A673 (cell line): Measurements from ENCODE around the gene STARD3.

Experiments
- CTCF ChIP-seq: fragments of 300-800, 200-600 bp; sonication (generic); conservative IDR thresholded peaks from 2 replicates; pipeline ENCODE4 v1.5.1; 2017; ENCODE audit warnings: low read depth, mild to moderate bottlenecking, antibody characterized with exemption, low read length, moderate library complexity, mixed read lengths
- EZH2 ChIP-seq: fragments of 200-600 bp; sonication (generic); IDR thresholded peaks from 2 replicates; pipeline ENCODE4 v1.6.1; 2017; ENCODE audit warnings: borderline replicate concordance, low read depth, mild to moderate bottlenecking, mixed read lengths, antibody characterized with exemption, low read length; ENCODE audit not compliant: poor library complexity, severe bottlenecking

DNA sequence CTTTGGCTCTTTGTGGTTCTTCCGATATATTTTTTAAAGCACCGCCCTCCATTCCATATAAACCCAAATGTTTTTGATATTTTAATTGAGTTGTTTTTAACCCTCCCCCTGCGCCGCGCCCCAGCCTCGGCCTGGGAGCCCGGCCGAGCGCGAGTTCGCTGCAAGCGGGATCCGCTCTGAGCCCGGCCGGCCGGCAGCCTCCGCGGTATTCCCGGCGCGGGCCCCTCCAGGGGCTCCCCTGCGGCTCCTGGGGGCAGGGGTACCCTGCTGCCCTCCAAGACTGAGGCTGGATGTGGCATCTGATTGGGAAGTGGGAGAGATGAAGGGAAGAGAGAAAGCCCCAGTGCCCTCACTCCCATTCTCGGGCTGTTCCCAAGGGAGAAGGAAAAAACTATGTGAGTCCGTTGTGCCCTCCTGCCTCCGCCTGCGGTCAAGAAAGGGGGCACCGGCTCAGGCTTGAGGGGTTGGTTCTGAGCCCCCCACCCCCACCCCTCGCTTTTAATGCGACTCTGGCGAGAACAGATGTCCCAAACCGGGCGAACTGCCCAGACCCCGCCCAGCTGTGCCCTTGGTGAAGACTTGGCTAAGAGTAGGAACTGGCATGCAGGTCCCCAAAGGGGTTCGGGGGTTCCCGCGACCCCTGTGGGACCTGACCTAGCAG lies 37.8 kb upstream of the STARD3 start:
- TF ChIP-seq CTCF (no peak), EZH2 (peak; percentile 97)
